Suprapubic skin (tissue), 4 donors: Measurements from ENCODE around the gene KLHL29. TPM values are rescaled to one million over a fixed set of nuclear protein-coding genes. Genes with fewer than 3 reads are reported as not detected.
"Not testable (repeated sequence)": the region's sequence is repeated elsewhere in the genome, so short reads cannot be mapped to it uniquely, and the experiment has no call there.

Experiments used
- DNase-seq, 2 donors: peaks; one replicate each; pipeline ENCODE4 v3.0.0-alpha.2; 2019; ENCODE audit warnings: low spot score in 2 of 2
- H3K27ac ChIP-seq: fragments of 200-600 bp; sonication (generic); one replicate; pipeline ENCODE4 v1.5.1; 2019
- H3K27me3 ChIP-seq: fragments of 200-600 bp; sonication (generic); one replicate; pipeline ENCODE4 v1.5.1; 2019
- H3K36me3 ChIP-seq: fragments of 200-600 bp; sonication (generic); one replicate; pipeline ENCODE4 v1.5.1; 2019
- H3K4me1 ChIP-seq: fragments of 200-600 bp; sonication (generic); one replicate; pipeline ENCODE4 v1.5.1; 2019
- H3K4me3 ChIP-seq: fragments of 200-600 bp; sonication (generic); one replicate; pipeline ENCODE4 v1.5.1; 2019; ENCODE audit warnings: mild to moderate bottlenecking
- H3K9me3 ChIP-seq: fragments of 200-600 bp; sonication (generic); one replicate; pipeline ENCODE4 v1.5.1; 2019
- CTCF ChIP-seq, 2 donors: fragments of 200-600 bp in 1 of 2; fragments of 450-650 bp in 1 of 2; sonication (generic) in 1 of 2; IDR thresholded peaks; one replicate each; pipeline ENCODE4 v1.5.1; 2016 to 2019; ENCODE audit warnings: antibody characterized with exemption in 2 of 2, mild to moderate bottlenecking in 1 of 2, moderate library complexity in 1 of 2
- EP300 ChIP-seq: sonication (generic); formaldehyde crosslinking; IDR thresholded peaks from one replicate; pipeline ENCODE4 v1.6.1; 2017; ENCODE audit warnings: antibody characterized with exemption
- POLR2A ChIP-seq, 2 donors: fragments of 450-650 bp; IDR thresholded peaks; one replicate each; pipeline ENCODE4 v1.6.1; 2017; ENCODE audit warnings: antibody characterized with exemption in 2 of 2, mild to moderate bottlenecking in 2 of 2, moderate library complexity in 2 of 2
- POLR2AphosphoS5 ChIP-seq, 3 donors: sonication (generic); formaldehyde crosslinking; IDR thresholded peaks; one replicate each; pipeline ENCODE4 v1.6.1; 2017; ENCODE audit warnings: antibody characterized with exemption in 3 of 3
- WGBS: methylation state at CpG from one replicate; pipeline ENCODE4 v1.1.5; 2018; 5-methylcytosine and 5-hydroxymethylcytosine counted together
- total RNA-seq, 4 donors: library from RNA; depleted of rRNA; stranded (reverse); fragments of >200 nt; gene quantifications; one replicate each; pipeline ENCODE4 v1.1.0, GENCODE V29; 2016

Gene KLHL29
- total RNA-seq, 4 donors from 2014 or later, result 17.1 to 30.8 (median 20.7) TPM

GRCh38 chr2:23347471-23348092 is 37.4 kb upstream of the KLHL29 start:
- H3K4me3 ChIP-seq, result no peak overlapping the region
- DNase-seq, result no peak
- H3K9me3 ChIP-seq, result no peaks in the 10 kb centered on the region
- 75% methylated on average over 18 of the region's 18 CpGs for WGBS
- peaks cover 2% of the 10 kb centered on the region for H3K27me3 ChIP-seq
- no peak for TF ChIP-seq POLR2AphosphoS5 (IDR thresholded peaks at IDR 0.05)
- TF ChIP-seq EP300, result no peak
- no peak for TF ChIP-seq POLR2A (IDR thresholded peaks at IDR 0.05)
- no peak for TF ChIP-seq CTCF (IDR thresholded peaks at IDR 0.05)
- H3K36me3 ChIP-seq, result no peaks in the 10 kb centered on the region
- H3K27ac ChIP-seq, result no peak overlapping the region
- H3K4me1 ChIP-seq, result peaks cover 10% of the 10 kb centered on the region

- H3K27ac ChIP-seq, DNase-seq, H3K4me3 ChIP-seq, H3K36me3 ChIP-seq, H3K27me3 ChIP-seq, H3K4me1 ChIP-seq, H3K9me3 ChIP-seq: not testable (repeated sequence)
- 85% methylated on average over 9 of the region's 10 CpGs for WGBS
These were observed 36.9 kb upstream of the KLHL29 start for GRCh38 chr2:23348093-23348481.

GRCh38 chr2:23349508-23349907 is 35.5 kb upstream of the KLHL29 start:
- TF ChIP-seq EP300 (no peak), CTCF (IDR thresholded peaks at IDR 0.05) (no peak), POLR2AphosphoS5 (IDR thresholded peaks at IDR 0.05) (no peak), POLR2A (IDR thresholded peaks at IDR 0.05) (no peak)
- no peak overlapping the region for H3K27ac ChIP-seq
- DNase-seq, result no peak
- H3K27me3 ChIP-seq, result peaks cover 2% of the 10 kb centered on the region
- H3K36me3 ChIP-seq, result no peaks in the 10 kb centered on the region
- no peak overlapping the region for H3K4me3 ChIP-seq
- H3K9me3 ChIP-seq, result no peaks in the 10 kb centered on the region
- WGBS, result 95% methylated on average over 7 of the region's 7 CpGs
- peaks cover 10% of the 10 kb centered on the region for H3K4me1 ChIP-seq

- Histone ChIP-seq H3K4me1 (peaks cover 10% of the 10 kb centered on the region), H3K36me3 (no peaks in the 10 kb centered on the region), H3K4me3 (no peak overlapping the region), H3K27ac (no peak overlapping the region), H3K9me3 (no peaks in the 10 kb centered on the region), H3K27me3 (peaks cover 2% of the 10 kb centered on the region)
- no peak for DNase-seq
- WGBS, result 77% methylated on average over 8 of the region's 16 CpGs
- TF ChIP-seq CTCF (IDR thresholded peaks at IDR 0.05) (no peak), POLR2AphosphoS5 (IDR thresholded peaks at IDR 0.05) (no peak), EP300 (no peak), POLR2A (IDR thresholded peaks at IDR 0.05) (no peak)
These were observed 34.8 kb upstream of the KLHL29 start for GRCh38 chr2:23350041-23350791.

- DNase-seq, result no peak
- 89% methylated on average over 8 of the region's 8 CpGs for WGBS
- no peaks in the 10 kb centered on the region for H3K9me3 ChIP-seq
- H3K4me1 ChIP-seq, result peaks cover 10% of the 10 kb centered on the region
- TF ChIP-seq CTCF (IDR thresholded peaks at IDR 0.05) (no peak), POLR2AphosphoS5 (IDR thresholded peaks at IDR 0.05) (no peak), POLR2A (IDR thresholded peaks at IDR 0.05) (no peak), EP300 (no peak)
- peaks cover 2% of the 10 kb centered on the region for H3K27me3 ChIP-seq
- no peaks in the 10 kb centered on the region for H3K36me3 ChIP-seq
- H3K27ac ChIP-seq, result no peak overlapping the region
- no peak overlapping the region for H3K4me3 ChIP-seq
These were observed 34.1 kb upstream of the KLHL29 start for GRCh38 chr2:23350792-23351355.
